ENCODE results near the gene RAP1GAP2. TPM values are rescaled to one million over a fixed set of nuclear protein-coding genes. Genes with fewer than 3 reads are reported as not detected.

RAP1GAP2 gene
- total and polyA plus RNA-seq, 2 of the 8 experiments (the other 6 are each of a cell fraction or from before 2014, with no cell fraction given), result 24.0 to 63.8 TPM

DNA sequence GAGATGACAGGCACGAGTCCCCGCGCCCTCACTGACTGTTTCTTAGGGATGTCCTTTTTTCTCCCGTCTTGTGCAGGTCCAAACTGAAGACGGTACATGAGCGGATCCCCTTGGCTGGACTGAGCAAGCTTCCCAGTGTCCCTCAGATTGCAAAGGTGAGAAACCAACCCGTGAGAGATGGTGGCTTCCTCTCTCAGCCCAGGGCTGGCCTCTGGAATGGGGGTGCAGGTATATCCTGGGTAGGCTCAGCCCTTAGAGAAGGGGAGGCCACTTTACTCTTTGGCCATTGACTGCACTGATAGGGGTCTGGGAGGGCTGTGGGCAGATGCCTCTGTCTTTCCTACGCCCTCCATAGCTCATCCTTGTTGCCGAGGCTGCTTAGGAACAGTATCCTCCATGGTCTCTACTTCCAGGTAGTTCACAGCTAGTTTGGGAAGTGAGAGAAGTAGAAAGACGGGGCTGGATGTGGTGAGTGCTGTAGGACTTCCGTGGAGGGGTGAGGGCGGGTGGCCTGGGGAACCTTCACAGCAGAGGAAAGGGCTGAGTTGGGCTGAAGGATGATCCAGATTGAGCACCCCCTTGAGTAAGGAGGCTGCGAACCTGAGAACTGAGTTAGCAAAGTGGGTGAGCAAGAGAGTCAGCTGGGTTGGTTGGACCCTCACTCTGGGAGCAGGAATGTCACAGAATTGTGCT is 184.1 kb downstream of the RAP1GAP2 start:
- no peak overlapping the region for H2BK12ac ChIP-seq (ENCODE audit: low read depth, low read length)
- peaks cover 0 to 1% of the 10 kb centered on the region in 2 experiments for H4K20me1 ChIP-seq (replicated peaks in 1 of 2; ENCODE audit: control insufficient read depth in 1 of 2, insufficient read depth in 2 of 2, low read length in 2 of 2)
- no peak overlapping the region for H2BK15ac ChIP-seq (ENCODE audit: low read length)
- peak overlapping the region; percentile 15; the same call in 1 of the 2 replicates for H3K27ac ChIP-seq (ENCODE audit: low read depth, low read length)
- ChIA-PET CTCF (ENCODE audit: partially characterized antibody) (interaction anchor here (0.6 to 1.1 kb wide), 4 partner anchors 13 to 131 kb away, joined by 3 to 5 read pairs (median 4); no protein-coding TSS in a partner anchor), POLR2A (ENCODE audit: partially characterized antibody) (no interaction called here)
- no peak overlapping the region for H3K14ac ChIP-seq (ENCODE audit: insufficient read length)
- H3K56ac ChIP-seq (replicated peaks; ENCODE audit: insufficient read length, low read depth, low read length), result no peak overlapping the region
- no peak overlapping the region for H2AFZ ChIP-seq (ENCODE audit: low read length)
- H3K4me2 ChIP-seq (ENCODE audit: insufficient read depth in 1 of 2, low read depth in 2 of 2, low read length in 2 of 2), result no peak overlapping the region
- no peak overlapping the region for H4K5ac ChIP-seq (ENCODE audit: insufficient read length, low read depth, low read length)
- H3K36me3 ChIP-seq (ENCODE audit: control insufficient read depth in 2 of 4, insufficient read depth in 4 of 4, low read length in 3 of 4), result peaks cover 3 to 33% (median 13%) of the 10 kb centered on the region in 4 experiments; a peak in 5 of 8 replicates
- H4K8ac ChIP-seq (ENCODE audit: extremely low read depth, insufficient read depth, low read length), result no peak overlapping the region
- no peak overlapping the region for H2BK20ac ChIP-seq (ENCODE audit: low read length)
- no peak overlapping the region for H2AK5ac ChIP-seq (ENCODE audit: low read depth, low read length)
- H3K4me3 ChIP-seq (ENCODE audit: extremely low read depth in 1 of 4, insufficient read depth in 2 of 4, low read depth in 3 of 4, low read length in 4 of 4), result no peak overlapping the region
- H3K79me2 ChIP-seq (ENCODE audit: control insufficient read depth in 1 of 2, insufficient read depth in 2 of 2, low read length in 2 of 2), result no peaks in the 10 kb centered on the region
- H3K9ac ChIP-seq (replicated peaks in 1 of 4; ENCODE audit: extremely low read depth in 1 of 4, low read depth in 3 of 4, low read length in 3 of 4), result no peak overlapping the region
- no peaks in the 10 kb centered on the region for H3K9me3 ChIP-seq (ENCODE audit: insufficient read depth in 2 of 2, low read depth in 1 of 2, low read length in 1 of 2)
- H3K23ac ChIP-seq (ENCODE audit: insufficient read length), result no peak overlapping the region
- no peak overlapping the region for H4K91ac ChIP-seq (replicated peaks; ENCODE audit: insufficient read length, low read length)
- no peaks in the 10 kb centered on the region; the same call in 1 of the 2 replicates for H3K79me1 ChIP-seq (ENCODE audit: low read depth, low read length)
- DNase-seq (ENCODE audit: low read depth in 1 of 2, low spot score in 2 of 2) (no peak), FAIRE-seq (no peak)
- H3K23me2 ChIP-seq (ENCODE audit: low read depth, low read length), result no peaks in the 10 kb centered on the region
- H3K4me1 ChIP-seq (replicated peaks in 1 of 4; ENCODE audit: control insufficient read depth in 3 of 4, insufficient read depth in 4 of 4, low read length in 3 of 4), result no peaks in the 10 kb centered on the region
- no peak overlapping the region for H2BK120ac ChIP-seq (replicated peaks; ENCODE audit: low read depth, low read length)
- no peaks in the 10 kb centered on the region for H3K27me3 ChIP-seq (replicated peaks in 1 of 4; ENCODE audit: control insufficient read depth in 3 of 4, extremely low read depth in 1 of 4, insufficient read depth in 3 of 4, low read length in 3 of 4)
- 87% methylated on average over 13 of the region's 13 CpGs; no CpG with 5 or more reads in 1 of the 2 experiments for WGBS, 2 experiments (ENCODE audit: extremely low coverage in 1 of 2, insufficient coverage in 1 of 2, insufficient read length in 1 of 2, insufficient replicate concordance in 2 of 2, low coverage in 1 of 2, low lambda C conversion rate in 2 of 2, missing lambda C conversion rate in 1 of 2)
- no peak overlapping the region for H3K4ac ChIP-seq (replicated peaks; ENCODE audit: insufficient read length, low read depth, low read length)
- H3K18ac ChIP-seq (ENCODE audit: extremely low read depth, low read length), result no peak overlapping the region
- H2BK5ac ChIP-seq (ENCODE audit: low read depth, low read length), result no peak overlapping the region
- no peak for TF ChIP-seq TBP (IDR thresholded peaks at IDR 0.05; ENCODE audit: low read depth, low read length)
- TF ChIP-seq FOSL1 (IDR thresholded peaks at IDR 0.05; ENCODE audit: insufficient read depth, low read depth, low read length), result no peak
- TF ChIP-seq KDM4A (IDR thresholded peaks at IDR 0.05; ENCODE audit: low read depth, low read length, severe bottlenecking), result no peak
- no peak for TF ChIP-seq SAP30 (IDR thresholded peaks at IDR 0.05; ENCODE audit: insufficient read depth, insufficient replicate concordance, low read length)
- no peak for TF ChIP-seq TAF1 (IDR thresholded peaks at IDR 0.05; ENCODE audit: low read depth, low read length)
- no peak for TF ChIP-seq EP300 (IDR thresholded peaks at IDR 0.05; ENCODE audit: borderline replicate concordance in 1 of 2, low read depth in 2 of 2, low read length in 2 of 2)
- no peak for TF ChIP-seq NANOG (IDR thresholded peaks at IDR 0.05; ENCODE audit: insufficient read depth, low read depth, low read length, poor library complexity, severe bottlenecking)
- TF ChIP-seq CREB1 (IDR thresholded peaks at IDR 0.05), result no peak
- TF ChIP-seq KDM1A (IDR thresholded peaks at IDR 0.05; ENCODE audit: borderline replicate concordance, low read length), result no peak
- TF ChIP-seq CBX8 (IDR thresholded peaks at IDR 0.05; ENCODE audit: borderline replicate concordance, low read depth, low read length), result no peak
- TF ChIP-seq TCF12 (IDR thresholded peaks at IDR 0.05; ENCODE audit: low read depth, low read length), result no peak
- no peak for TF ChIP-seq PHF8 (conservative IDR thresholded peaks at IDR 0.05; ENCODE audit: low read depth, low read length)
- TF ChIP-seq BRCA1 (IDR thresholded peaks at IDR 0.05; ENCODE audit: low read depth, low read length), result no peak
